ENCODE results near the gene UIMC1.

Gene UIMC1

DNA sequence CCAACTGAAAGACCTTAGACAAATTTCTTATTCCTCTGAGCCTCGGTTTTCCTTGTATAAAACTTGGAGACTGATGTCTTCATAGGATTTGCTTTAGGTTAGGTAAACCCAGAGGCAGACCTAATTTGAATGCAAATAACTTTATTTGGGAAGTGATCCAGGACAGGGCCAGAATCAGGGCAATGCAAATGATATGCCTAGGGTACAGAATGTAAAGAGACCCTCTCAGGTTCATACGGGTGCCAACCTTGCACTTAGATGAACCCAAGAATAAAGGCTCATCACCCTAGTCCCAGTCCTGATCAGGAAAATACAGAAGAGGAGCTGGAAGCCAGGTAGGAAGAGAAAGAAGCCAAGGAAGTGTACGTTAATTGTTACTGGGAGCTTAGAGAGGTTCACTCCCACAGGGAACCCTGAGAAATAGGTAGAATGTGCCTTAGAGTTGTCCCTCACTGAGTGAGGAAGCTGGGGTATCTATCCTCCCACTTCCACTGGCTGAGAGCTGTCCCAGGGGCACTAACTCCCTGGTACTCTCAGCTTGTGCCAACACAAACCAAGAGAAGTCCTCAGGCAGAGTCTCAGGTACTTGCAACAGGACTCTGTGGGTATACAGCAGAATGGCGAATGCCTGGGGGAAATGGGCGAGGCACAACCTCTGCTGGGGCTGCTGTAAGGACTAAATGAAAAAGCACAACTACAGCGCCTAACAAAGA, 104.3 kb downstream of the UIMC1 start:
- DNase-seq (ENCODE audit: low spot score), result no peak

DNA sequence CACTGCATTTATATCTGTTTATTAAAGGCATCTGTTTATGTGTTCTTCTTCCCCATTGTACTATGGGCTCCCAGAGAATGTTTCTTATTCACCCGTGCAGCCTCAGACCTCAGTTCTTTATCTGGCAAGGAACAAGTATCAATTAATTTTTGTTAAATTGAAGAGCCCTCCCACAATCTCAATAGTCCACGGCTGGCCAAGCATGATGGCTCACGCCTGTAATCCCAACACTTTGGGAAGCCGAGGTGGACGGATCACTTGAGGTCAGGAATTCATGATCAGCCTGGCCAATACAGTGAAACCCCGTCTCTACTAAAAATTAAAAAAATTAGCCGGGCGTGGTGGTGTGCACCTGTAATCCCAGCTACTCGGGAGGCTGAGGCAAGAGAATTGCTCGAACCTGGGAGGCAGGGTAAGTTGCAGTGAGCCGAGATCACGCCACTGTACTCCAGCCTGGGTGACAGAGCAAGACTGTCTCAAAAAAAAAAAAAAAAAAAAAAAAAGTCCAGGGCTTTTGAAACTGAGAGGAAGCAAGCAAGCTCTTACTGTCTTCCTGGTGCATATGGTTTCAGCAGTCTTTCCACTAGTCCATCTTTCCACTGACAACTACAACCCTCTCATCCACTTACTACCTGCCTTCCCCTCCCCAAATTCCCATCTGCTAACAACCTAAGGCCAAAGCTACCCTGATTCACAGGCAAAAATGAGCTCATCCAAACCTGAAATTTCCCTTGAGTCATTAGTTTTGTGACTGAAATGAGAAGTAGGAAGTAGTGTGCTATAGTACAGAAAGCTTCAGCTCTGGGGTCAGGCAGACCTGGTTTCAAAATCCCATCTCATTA, 105.1 kb downstream of the UIMC1 start:
- DNase-seq (ENCODE audit: low spot score), result no peak

DNA sequence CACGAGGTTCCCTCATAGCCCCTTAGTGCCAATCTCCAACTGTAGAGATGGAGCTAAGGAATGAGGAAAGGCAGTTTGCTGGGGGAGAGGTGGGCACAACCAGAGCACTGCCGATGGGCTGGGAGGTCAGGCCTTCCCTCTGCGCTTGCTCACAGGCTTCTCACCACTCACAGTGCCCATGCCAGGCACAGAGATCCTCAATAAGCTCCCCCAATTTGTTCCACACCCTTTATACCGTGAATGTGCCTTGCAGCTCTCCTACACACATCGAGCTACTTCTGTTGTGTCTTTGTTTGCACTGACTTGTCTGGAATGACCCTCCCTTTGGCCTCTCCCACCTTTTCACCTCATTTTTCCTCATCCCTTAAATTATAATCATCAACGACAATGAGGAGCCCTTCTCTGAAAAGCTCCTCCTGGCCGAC, 105.8 kb downstream of the UIMC1 start:
- DNase-seq (ENCODE audit: low spot score), result no peak

DNA sequence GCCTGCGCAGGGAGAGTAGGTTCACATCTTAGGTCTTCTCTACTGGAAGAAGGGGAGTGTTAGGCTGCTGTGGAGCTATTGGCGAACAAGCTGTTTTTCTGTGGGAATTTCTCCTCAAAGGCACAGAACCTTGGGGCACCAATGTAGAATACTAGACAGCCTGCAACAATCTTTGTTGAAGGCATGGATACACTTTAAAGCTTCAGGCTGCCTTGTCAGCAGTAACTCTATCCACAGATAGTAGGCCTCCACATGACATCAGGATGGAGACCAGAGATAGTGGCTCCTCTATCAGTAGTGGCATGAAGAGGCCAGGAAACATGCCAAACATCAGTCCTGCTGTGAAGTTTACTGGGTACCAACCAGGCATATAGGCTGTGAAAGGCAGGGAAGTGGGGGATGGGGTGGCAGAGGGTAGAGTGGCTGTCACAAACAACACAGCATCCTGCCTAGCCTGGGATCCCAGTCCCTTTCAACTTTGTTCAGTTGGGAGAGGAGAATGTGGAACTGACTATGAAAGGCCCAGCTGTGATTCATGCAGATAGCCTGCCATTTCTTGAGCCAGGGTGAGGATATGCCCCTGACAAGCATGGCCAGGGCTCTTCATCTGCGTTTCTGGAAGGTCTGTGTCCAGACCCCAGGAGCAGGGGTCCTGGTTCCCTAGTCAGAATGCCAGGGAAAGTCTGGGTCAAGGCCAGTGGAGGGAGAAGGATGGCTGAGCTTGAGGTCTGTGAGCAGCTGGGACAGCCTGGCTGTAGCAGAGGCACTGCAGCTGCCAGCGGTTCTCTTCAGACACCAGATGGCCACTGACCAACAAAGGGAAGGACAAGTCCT, 106.4 kb downstream of the UIMC1 start:
- DNase-seq (ENCODE audit: low spot score), result no peak

DNA sequence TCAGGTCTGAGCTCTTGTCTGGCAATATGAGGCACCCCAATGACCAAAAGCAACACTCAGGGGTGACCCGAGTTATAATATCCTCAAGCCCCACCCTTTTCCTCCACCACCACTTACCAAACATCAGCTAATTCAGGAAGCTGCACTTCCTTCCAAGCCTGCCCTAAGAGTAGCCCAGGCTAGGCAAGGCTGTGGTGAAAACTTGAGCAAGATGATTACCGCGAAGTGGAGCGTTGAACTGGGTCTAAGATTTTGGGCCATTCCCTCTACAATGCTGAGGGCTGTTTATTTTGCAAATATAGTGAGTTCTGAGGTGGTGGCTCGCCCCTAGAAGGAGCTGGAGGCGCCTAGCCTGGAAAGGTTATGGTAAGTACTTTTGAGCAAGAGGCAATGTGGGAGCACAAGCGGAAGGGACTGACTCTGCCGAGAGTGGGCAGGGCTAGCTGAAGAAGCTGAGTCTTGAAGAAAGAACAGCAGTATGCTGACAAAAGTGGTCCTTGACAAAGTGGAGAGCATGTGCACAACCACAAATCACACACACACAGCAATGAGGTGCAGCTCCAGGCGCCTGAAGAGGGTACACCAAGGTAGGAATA, 107.2 kb downstream of the UIMC1 start, which contains the start of gene HK3:
TSS of gene HK3 (minus strand) at position 51 of the 596 bp plus-strand sequence. CDS start 3,187 bp downstream, outside the sequence.
- DNase-seq (ENCODE audit: low spot score), result no peak

- DNase-seq (ENCODE audit: low spot score), result no peak
Observed at GRCh38 chr5:176897263-176897662, 109.3 kb downstream of the UIMC1 start.

- DNase-seq (ENCODE audit: low spot score), result no peak
Observed at GRCh38 chr5:176895831-176896230, 110.7 kb downstream of the UIMC1 start.

DNA sequence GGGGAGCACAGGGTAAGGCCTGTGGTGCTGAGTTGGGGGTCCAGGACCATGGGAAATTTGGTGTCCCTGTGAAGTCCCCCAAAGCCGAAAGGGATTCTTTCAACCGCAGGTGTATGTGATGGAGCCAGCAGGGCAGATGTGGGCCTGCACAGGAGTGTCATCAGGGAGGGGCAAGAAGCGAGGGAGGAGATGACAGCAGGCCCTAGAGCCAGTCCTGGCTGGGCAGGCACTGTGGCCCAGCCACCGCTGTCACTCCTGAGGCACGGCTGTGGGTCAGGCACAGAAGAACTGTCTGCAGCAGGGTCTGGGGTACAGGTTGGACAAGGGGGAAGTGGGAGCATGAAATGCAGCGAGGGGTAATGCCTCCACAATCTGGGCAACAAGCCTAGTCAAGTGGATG, 112.3 kb downstream of the UIMC1 start:
- no peak for DNase-seq (ENCODE audit: low spot score)

- no peak for DNase-seq (ENCODE audit: low spot score)
Observed at GRCh38 chr5:176892663-176893062, 113.9 kb downstream of the UIMC1 start.

DNA sequence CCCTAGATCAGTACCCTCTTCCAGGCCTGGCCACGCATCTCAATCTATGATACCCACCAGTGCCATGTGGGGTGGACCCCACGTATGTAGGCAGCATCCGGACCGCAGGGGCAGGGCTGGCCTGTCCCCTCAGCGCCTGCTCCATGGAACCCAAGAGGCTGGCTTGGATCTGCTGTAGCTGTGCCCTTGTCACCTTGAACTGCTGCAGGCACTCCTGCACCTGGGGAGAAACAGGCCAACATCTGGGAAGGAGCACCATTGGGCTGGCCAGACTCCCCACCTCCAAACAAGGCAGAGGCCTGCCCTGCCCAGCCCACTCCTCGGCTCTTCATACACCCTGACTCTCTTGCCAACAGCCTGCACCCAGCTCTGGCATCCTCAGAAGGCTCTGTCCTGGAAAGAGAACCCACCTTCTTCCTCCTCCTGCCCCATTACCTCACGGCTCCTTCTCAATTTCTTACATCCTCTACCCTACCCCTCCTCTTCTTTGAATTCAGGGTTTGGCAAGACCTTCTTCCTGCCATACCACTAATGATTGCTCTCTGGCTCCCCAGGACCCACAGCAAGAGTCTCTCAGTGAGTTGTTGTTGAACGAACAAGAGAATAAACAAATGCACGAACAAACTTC, 115.1 kb downstream of the UIMC1 start:
- no peak for DNase-seq (ENCODE audit: low spot score)

DNA sequence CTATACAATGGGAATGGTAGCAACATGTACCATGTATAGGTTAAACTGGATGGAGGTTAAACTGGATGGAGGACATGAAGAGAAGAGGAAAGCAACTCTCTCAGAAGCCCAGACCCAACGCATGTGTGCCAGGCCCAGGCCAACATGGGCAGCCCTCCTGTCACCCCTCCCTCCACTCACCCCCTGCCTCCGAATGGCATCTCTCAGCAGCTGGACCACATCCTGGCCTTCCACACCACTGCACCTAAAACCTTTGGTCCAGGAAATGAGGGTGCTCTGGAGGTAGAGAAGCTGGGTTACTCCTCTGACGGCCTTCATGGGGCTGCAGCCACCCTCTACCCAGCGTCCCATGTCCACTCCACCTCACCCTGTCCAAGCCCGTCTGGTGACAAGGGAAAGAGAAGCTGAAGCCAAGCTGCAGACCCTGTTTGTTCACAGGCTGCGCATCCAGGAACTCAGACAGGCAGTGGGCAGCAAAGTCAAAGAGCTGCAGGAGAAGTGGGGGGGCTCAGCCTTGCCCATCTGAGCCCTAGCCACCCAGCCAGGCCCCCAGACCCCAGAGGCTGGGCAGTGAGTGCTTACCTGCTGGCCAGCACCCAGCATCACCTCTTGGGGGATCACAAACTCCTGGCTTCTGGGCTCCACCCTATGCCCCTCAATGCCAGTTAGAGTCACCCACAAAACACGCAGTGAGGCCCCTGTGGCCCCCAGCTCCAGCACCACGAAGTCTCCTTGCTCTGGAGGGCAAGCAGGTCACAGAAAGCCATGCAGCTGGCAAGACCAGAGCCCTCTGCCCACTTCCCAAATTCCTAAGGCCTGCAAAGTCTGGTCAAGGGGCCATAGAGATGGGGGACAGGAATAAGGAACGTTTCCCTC, 115.9 kb downstream of the UIMC1 start:
- DNase-seq (ENCODE audit: low spot score), result no peak

DNA sequence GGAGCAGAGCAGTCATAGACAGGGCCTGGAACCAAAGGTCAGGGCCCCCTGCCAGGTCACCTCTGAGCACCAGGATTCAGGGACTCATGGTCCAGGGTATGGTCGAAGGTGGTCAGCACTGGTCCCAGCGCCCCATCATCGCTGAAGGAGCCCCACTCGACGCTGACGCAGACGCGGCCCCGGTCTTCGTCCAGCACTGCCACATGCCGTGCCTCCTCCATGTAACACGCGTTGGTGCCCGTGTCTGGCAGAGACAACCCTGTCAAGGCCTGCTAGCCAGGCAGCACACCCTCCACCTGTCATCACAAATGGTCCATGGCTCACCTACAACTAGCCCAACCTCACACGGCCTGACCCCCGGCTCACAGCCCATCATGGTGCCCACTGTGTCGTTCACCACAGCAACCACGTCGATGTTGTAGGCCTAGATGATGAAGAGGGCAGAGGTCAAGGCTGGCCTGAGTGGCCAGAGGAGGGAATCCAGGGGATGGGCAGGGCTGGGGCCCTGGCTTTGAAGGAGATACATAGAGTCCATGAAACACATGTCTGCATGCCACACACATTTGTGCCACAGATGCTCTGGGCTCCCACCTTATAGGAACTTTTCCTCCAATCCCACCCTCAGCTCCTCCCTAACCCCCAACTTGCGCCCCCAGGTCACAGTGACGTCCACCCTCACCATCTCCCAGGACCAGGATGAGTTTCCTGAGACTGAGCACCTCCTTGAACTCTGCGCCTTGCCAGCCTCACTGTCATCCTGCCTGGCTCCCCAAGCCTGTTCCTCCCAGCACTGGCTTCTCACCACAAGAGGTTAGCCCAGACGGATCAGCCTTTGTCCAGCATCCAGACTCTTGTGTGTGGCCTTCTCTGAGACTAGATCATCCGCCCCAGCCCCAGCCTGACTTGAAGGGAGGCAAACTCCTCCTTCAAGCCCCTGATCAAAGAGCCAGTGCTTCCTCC, 117.0 kb downstream of the UIMC1 start:
- DNase-seq (ENCODE audit: low spot score), result no peak

GRCh38 chr5:176888865-176889165, 117.8 kb downstream of the UIMC1 start:
- no peak for DNase-seq (ENCODE audit: low spot score)

DNA sequence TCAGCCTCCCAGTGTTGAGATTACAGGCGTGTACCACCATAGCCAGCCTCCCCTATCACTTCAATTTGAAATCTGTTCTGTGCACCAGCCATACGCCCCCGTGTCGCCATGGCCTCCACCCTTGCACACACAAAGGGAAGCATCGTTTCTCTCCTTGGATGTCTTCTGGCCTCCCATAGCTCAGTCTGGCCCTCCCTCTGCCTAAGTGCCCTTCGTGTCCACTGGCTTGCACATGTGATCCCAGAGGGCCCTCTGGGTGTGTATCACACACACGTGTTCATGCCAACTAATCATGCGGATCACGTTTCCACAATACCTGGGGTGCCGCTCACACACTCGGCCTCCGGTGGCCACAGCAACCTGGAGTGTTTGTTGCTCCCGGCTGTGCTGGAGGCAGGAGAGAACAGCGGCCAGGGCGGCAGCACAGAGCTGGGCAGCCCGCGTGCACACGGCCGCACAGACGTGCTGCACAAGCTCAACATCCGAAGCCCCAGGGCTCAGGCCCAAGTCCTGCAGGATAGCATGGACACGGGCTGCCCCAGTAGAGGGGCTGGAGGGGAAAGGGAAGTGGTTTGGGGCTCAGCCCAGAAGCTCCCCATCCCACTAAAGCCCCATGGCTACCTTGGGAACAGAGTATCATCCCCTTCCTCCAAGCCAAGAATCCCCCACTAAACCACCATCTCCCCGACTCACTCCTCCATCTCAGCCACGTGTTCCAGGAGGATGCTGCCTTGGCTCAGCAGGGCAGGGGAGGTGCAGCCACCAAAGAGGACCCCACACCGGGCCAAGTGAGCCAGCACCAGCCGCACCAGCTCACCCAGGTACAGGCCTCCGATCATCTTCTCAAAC, 118.3 kb downstream of the UIMC1 start:
- DNase-seq (ENCODE audit: low spot score), result no peak

DNA sequence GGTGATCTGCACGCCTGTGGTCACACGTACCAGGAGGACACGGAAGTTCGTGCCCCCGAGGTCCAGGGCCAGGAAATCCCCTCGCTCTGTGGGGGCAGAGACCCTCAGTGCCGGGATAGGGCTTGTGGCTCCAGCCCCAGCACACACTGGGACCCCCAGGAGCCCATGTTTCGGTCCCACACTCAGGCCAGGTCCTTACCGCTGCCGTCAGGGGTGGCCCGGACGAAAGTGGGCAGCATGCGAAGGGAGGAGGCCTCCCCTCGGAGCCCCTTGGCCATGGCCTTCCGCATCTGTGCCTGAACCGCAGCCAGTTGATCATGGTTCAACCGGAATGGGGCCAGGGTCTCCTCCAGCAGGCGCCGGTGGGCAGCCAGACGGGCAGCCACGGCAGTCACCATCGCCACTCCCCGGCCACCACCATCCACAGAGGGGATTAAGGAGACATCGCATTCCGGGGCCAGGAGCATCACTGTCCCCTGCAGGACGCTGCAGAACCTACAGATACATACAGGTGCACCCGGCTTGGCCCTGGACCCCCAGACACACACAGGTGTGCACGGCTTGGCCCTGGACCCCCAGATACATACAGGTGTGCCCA, 119.2 kb downstream of the UIMC1 start:
- DNase-seq (ENCODE audit: low spot score), result no peak

- no peak for DNase-seq (ENCODE audit: low spot score)
Observed at GRCh38 chr5:176886336-176887251, 120.0 kb downstream of the UIMC1 start.

GRCh38 chr5:176884571-176884890, 122.0 kb downstream of the UIMC1 start:
- DNase-seq (ENCODE audit: low spot score), result no peak
